ENCODE measurements around the gene TMEM135.

DNA sequence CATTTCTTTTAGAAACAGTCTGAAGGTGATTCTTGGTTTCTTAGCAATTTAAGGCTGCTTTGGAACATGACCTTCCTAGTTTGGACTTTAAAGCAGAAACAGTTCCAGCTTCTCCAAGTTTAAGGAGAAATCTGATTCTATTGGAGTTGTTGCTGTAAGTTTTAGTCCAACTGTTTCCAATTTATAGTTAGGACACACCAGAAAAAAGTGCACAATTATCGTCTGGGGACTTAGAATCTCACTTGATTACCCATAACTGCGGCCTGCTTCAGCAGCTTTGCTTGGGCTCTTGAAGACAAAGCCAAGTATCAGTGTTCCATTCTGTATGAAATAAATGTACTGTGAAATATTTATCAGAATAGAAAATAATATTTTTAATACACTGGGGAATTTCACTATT lies 246.6 kb downstream of the TMEM135 start:
- TF ChIP-seq POLR2AphosphoS5 (IDR thresholded peaks at IDR 0.05; ENCODE audit: low read depth, low read length) (no peak), POLR2A (IDR thresholded peaks at IDR 0.05; ENCODE audit: low read depth, low read length) (no peak)
